Stimulated activated CD4-positive, alpha-beta T cell treated with anti-CD3 and anti-CD28 coated beads, Interleukin-12 subunit alpha, Interleukin-12 subunit beta, amount 100 ng/mL, for 48 hours (primary cell): Measurements from ENCODE around the gene WDR54.
"Not testable (repeated sequence)": the region's sequence is repeated elsewhere in the genome, so short reads cannot be mapped to it uniquely, and the experiment has no call there.

Source experiments
- DNase-seq, 3 donors: peaks; one replicate each; pipeline ENCODE4 v3.0.0-alpha.2; 2020; ENCODE audit warnings: low read depth in 2 of 3, low spot score in 1 of 3

WDR54 gene

DNA sequence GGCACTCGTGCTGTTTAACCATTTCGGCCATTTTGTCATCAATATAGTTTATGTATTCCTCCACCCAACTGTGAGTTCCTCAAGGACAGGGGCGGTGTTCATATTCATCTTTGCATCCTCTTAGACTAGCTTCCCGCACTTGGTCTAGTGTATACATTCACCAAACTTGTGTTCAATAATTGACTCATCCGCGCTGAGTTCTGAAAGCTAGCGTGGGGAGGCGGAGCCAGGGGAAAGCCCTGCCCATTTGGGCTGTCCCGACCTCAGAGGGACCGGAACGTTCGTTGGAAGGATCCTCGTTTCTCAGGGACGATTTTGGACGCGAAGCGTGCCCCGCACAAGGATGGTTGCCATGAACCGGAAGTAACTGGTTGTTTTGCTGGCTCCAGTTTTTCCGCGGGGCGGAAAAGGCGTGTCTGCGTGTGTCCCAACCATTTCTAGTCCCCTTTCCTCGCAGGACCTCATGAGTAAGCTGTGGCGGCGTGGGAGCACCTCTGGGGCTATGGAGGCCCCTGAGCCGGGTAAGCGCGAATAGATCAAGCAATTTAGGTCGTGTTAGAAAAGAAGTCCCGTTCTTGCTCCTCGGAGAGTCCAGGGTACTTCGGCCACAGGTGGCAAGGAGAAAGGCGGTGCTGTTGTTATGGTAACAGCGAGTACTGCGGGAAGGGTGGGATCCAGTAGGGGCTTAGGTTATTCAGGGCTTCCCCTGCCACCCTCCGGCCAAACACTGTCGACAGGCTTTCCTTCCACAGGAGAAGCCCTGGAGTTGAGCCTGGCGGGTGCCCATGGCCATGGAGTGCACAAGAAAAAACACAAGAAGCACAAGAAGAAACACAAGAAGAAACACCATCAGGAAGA is 33.4 kb downstream of the WDR54 start, which contains the start of gene INO80B:
Gene INO80B (plus strand): TSS at position 434 of the 858 bp plus-strand sequence. CDS start 30 bp downstream, at position 464.
- DNase-seq = peak; percentile 94 to 100 (median 99)

DNA sequence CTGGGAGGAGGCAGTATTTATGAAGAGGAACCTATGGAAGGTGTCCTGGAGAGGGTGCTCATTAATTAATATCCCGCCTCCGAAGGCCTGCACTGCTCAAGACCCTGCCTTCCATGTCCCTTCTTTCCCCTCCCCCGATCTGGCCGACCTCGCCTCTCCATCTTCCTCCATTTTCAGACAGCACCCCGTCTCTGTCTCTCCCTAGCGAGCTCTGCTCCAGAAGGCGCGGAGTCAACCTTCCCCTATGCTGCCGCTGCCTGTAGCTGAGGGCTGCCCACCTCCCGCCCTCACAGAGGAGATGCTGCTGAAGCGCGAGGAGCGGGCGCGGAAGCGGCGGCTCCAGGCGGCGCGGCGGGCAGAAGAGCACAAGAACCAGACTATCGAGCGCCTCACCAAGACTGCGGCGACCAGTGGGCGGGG is 35.6 kb downstream of the WDR54 start:
- DNase-seq = no peak

DNA sequence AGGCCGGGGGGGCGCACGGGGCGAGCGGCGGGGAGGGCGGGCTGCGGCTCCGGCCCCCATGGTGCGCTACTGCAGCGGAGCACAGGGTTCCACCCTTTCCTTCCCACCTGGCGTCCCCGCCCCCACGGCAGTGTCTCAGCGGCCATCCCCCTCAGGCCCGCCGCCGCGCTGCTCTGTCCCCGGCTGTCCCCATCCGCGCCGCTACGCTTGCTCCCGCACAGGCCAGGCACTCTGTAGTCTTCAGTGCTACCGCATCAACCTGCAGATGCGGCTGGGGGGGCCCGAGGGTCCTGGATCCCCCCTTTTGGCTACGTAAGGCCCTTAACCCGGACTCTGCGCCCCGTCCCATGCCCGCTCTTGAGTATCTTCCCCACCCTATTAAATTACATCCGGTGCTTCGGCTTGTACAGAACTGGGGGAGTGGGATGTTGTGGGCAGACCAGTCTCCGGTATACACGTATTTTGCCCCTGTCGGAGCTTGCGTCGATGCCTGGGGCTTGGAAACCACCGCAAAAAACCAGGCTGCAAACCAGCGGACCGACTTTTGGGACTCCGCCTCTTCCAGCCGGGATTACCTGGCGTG is 36.1 kb downstream of the WDR54 start:
- DNase-seq = peak; percentile 66 to 75 (median 69)

DNA sequence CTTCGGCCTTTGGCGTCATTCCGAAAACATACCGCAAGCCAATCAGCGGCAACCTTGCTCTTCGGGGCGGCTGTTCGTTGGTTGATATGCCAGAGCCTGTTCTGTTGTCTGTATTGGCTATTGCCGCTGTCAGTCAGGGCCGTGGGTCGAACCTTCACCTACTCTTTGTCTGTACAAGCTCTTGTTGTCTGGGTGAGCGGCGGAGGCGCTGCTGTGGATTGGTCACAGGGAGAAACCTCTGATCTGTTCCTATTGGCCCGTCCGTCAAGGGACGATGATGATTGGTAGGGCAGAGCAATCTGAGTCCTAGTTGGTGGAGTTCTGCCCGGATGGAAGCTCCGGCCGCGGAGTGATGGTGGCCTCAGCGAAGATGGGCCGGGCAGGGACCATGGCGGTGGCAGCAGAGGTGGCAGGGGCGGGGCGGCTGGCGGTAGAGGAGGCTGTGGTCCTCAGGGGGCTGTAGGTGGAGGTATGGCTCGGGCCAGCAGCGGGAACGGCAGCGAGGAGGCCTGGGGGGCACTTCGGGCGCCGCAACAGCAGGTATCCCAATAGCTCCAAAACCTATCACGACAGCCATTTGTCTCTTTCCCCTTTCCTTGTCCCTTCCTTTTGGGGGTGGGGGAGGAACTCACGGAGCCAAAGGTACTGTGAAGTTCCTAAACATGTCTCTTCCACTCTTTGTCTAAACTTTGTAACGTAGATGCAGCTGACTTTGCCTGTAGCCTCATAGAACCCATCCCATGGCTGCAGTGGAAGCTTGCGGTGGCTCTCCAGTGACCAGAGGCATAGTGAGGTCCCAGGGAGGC is 36.8 kb downstream of the WDR54 start, which contains the start of gene WBP1:
Gene WBP1 (plus strand): TSS at position 307 of the 806 bp plus-strand sequence. CDS start 165 bp downstream, at position 472.
- DNase-seq = peak; percentile 98 to 99 (median 98)

DNA sequence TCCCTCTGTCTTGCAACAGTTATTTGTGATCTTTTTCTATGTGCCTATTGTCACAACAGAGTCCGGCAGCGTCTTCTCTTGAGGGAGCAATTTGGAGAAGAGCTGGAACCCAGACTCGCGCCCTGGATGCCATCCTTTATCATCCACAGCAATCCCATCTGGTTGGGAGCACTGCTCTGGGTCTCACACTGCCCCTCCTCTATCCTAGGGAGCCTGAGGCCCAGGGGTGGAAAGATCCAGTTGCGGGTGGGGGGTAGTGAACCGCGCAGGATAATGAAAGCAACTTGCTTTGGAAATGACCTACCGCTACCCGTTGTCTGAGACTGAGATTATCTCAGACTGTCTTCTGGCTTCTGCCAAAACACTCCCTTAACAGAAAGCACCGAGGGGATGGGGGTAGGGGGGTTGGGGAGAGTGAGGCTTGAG is 37.4 kb downstream of the WDR54 start:
- DNase-seq = no peak

DNA sequence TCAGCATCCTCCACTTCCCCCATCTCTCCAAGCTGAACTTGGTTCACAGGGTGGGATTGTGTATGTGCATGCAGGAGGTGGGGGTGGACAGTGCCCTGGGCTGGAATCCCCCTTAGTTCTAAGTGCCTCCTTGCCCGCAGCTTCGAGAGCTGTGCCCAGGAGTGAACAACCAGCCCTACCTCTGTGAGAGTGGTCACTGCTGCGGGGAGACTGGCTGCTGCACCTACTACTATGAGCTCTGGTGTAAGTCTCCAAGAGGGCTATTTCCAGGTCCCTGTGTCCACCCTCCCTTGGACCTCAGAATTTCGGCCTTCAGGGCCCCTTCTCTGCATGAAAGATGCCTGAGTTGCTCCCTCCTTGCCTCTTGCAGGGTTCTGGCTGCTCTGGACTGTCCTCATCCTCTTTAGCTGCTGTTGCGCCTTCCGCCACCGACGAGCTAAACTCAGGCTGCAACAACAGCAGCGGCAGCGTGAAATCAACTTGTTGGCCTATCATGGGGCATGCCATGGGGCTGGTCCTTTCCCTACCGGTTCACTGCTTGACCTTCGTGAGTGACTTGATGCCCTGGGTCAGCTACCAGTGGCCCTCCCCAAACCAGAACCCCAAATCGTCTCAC is 38.1 kb downstream of the WDR54 start:
- not testable (repeated sequence) for DNase-seq

DNA sequence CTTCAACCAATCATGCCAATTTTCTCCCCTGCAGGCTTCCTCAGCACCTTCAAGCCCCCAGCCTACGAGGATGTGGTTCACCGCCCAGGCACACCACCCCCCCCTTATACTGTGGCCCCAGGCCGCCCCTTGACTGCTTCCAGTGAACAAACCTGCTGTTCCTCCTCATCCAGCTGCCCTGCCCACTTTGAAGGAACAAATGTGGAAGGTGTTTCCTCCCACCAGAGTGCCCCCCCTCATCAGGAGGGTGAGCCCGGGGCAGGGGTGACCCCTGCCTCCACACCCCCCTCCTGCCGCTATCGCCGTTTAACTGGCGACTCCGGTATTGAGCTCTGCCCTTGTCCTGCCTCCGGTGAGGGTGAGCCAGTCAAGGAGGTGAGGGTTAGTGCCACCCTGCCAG is 38.7 kb downstream of the WDR54 start:
- not testable (repeated sequence) for DNase-seq

DNA sequence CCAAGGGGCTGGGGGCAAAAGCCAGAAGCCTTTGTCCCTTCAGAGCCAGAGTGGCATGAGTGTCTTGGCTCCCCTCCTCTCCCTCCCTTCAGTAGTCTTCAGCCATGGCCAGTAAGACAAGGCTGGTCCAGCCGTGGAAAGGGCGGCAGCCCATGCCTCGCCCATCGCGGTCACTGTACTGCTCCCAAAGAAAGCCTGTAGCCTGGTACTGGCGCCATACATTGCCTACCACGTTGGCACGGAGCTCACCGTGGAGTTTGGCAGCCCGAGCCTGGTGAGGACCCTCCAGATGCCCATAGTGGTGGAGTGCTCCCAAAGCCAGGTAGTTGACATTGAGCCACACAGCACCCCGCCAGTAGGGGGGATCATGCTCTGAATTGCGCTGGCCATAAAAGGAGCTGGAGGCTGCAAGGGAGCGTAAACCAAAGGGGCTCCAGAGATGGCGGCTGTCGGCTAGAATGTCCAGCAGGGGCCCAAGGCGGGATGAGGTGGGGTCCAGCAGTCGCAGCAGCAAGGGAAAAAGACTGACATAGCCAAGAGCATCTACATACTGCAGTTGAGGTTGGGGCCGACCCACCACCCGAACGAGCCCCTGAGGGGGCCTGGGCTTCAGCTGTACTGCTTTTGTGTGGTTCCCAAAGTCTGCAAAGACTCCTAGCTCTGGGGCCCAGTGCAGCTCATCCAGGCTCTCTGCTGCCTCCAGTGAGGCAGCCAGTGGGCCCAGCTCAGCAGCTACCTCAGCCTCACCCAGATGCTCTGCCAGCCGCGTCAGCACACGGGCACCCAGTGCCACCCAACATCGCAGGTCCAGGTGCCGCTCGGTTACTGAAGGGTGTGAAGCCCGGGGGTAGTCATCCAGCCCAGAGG is 39.9 kb downstream of the WDR54 start:
- DNase-seq = no peak

DNA sequence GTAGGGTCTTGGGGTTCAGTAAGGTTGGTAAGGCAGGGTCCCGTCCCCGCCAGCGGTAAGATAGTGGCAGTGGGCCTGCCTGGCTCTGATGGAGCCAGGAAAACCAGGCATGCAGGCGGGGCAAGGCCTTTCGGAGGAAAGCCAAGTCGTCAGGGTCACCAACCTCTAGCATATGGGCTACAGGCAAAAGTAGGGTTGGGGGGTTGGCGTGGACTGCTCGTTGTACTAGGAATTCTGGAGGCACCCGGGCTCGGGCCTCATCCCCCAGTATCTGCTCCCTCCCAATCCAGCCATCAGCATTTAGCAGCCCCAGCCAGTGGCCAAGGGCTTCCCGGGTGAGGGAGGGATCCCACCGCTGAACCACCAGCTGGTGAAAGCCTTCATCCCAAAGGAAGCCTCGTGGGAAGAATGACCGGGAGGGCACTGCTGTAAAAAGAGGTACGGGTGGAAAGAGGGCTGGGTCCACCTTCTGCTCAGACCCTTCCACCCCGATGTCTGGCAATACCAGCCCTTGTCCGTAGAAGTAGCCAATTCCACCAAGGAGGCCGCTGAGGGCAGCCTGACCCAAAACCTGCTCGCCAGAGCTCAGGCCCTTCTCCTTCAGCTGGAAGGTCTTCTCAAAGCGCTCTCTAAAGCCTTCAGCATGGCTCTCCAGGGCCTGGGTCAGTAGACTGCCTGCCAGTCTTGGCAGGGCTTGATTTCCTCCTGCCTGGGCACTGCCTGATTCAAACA is 40.7 kb downstream of the WDR54 start:
- no peak for DNase-seq

DNA sequence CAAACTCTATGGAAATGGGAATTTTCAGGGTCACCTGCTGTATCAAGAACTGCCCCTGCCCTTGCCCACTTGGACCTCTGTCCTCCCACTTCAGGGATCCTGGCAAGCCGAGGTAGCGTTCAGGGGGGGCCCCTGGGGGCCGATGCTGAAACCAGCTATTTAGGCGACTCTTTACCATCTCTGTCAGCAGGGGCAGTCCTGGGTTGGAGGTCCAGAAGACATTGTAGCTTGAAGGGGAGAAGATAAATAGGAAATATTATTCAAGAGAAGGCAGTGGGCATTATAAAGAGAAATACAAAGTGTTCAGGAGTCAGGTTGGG is 41.2 kb downstream of the WDR54 start:
- no peak for DNase-seq

DNA sequence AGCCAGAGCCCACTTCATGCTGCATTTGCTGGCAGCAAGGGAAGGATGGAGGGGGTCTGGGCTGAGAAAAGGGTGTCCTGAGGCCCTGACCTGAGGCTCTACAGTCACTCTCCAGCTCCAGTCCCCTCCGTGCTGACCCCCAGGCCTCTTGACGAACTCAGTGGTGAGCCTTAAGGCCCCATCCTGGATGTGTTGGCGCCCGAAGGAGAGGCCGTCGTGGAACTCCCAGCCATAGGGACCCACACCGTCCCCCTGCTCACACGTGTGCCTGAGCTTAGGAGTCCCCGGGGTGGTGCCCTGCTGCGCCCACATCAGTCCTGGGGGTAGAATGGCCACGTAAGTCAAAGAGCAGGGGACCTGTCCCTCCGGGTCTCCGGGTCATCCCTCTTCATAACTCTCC is 42.9 kb downstream of the WDR54 start:
- DNase-seq = no peak

DNA sequence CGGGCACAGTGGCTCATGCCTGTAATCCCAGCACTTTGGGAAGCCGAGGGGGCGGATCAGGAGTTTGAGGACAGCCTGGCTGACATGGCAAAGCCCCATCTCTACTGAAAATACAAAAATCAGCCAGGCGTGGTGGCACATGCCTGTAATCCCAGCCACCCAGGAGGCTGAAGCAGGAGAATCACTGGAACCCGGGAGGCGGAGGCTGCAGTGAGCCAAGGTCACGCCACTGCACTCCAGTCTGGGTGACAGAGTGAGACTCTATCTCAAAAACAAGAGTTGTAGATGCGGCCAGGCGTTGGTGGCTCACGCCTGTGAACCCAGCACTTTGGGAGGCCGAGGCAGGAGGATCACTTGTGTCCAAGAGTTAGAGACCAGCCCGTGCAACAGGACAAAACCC is 49.2 kb downstream of the WDR54 start:
- not testable (repeated sequence) for DNase-seq

DNA sequence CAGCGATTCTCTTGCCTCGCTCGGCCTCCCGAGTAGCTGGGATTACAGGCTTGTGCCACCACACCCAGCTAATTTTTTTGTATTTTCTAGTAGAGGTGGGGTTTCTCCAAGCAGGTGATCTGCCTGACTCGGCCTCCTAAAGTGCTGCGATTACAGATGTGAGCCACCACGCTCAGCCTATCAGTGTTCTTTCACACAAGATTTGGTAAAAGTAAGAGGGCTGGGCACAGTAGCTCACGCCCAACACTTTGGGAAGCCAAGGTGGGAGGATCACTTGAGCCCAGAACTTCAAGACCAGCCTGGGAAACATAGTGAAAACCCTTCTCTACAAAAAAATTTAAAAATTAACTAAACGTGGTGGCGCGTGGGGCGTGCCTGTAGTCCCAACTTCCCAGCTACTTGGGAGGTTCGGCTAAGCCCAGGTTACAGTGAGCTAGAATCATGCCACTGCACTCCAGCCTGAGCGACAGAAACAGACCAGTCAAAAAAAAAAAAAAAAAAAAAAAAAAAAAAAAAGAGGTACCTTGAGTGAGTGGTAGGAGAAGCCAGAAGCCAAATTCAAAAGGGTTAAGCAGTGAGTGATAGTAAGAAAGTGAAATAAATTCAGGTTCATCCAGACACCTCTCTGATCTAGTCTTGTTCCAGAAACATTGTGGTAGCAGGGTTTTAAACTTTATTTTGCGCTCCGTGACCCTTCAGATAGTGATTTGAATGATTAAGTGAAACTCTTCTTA is 50.0 kb downstream of the WDR54 start:
- DNase-seq = no peak

DNA sequence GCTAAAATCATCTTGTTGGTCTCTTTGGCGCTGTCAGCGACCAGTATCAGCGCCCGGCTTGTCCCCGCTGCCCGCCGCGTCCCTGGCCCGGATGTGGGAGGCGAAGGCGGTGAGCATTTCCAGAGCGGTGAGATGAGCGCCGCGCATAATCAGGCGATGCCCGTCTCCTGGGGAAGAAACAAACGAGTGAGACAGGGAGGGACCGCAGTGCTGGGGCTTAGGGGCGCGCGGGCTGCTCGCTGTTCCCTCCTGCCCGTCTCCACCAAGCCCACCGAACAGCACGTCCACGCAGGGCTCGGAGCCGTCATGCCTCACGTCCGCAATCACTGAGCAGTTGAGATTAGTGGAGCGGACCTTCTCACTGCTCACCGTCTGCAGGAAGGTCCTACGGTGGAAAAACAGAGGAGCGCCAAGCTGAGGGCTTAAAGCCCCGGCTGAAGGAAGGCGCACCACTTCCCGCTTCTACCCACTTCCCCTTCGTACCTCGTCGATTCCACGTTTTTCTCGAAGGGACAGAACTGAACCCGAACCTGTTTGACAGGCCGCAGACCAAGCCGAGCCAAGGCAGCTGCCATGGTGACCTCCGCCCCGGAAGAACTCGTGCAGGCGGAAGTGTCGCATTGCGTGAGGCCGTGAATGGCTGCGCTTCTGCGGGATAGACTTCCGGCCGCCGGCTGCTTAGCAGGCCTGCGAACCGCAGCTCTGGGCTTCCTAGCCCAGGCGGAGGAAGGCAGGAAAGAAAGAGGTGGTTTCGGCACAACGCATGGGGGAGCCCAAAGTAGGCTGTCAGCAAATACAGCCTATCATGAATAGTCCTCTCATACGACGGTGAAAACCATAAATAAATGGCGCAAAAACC is 50.8 kb downstream of the WDR54 start, which contains the start of gene MRPL53:
Gene MRPL53 (minus strand): TSS at position 595 of the 859 bp plus-strand sequence. CDS start 20 bp downstream, at position 575.
- DNase-seq = peak; percentile 90 to 94 (median 92)

DNA sequence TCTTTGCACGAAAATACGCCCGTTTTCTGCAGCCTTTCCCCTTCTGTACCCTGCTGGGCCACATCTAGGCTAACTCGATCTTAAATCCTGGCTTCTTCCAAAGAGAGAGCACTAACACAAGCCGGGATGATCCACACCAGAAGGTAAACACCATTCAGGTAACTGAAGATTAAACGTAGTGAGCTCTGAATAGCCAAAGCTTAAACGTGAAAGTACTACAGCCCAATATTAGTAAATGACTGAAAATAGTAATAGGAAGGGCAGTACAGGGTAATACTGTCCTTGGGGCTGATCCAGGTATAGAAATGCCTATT is 51.4 kb downstream of the WDR54 start:
- no peak for DNase-seq

DNA sequence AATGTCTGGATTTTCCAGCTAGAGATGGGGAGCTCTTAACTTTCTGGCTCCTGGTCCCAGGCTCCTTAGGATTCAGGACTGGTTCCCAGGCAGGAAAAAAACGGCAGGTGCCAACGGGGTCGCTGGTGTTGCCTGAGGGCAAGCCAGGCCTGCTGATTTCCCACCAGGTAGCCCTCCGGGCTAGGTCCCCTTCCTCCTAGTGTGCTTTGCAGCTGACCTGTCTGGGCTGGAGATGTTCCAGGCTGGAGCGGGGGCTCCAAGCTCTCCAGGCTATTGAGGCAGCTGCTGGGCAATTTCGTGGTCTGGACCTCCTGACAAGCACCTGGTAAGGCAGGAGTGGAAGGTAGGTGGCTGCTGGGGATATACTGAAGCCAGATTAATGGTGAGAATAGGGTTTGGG is 53.0 kb downstream of the WDR54 start:
- DNase-seq = no peak

DNA sequence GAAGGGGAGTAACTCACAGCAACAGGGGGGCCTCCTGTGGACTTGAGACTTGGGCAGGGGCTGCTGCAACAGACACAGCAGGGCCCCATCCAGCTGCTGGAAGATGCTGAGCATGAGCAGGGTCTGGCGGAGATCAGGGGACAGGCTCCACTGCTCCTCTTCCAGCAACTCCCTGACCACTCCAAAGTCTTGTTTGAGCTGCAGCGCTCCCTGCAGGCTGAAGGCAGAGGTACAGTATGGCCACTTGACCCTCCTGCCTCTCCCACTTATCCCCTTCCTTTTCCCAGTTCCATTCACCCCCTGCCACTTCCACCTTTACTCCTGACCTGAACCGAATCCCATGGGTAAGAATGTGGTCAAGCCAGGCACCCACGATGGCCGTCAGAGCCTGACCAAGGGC is 53.4 kb downstream of the WDR54 start:
- DNase-seq = no peak
